Astrocyte of the hippocampus (primary cell): ENCODE results near the gene TFEB.
A peak's percentile ranks its signal among the peaks of the same experiment; 100 is the strongest.

ENCODE experiments used
- DNase-seq: peaks from one replicate; pipeline ENCODE4 v3.0.0; 2011; ENCODE audit warnings: low read depth, low spot score

The TFEB gene

GRCh38 chr6:41691426-41692079, 43.9 kb downstream of the TFEB start:
- no peak for DNase-seq

- DNase-seq = no peak
These were observed 44.7 kb downstream of the TFEB start for GRCh38 chr6:41690541-41691330.

- peak; percentile 40 for DNase-seq
These were observed 46.0 kb downstream of the TFEB start for GRCh38 chr6:41689171-41690008.

GRCh38 chr6:41688256-41688965, 47.0 kb downstream of the TFEB start:
- no peak for DNase-seq

GRCh38 chr6:41687501-41688175, 47.8 kb downstream of the TFEB start:
- DNase-seq = no peak

- DNase-seq = no peak
These were observed 49.6 kb downstream of the TFEB start for GRCh38 chr6:41685641-41686380.

GRCh38 chr6:41684311-41685180, 50.9 kb downstream of the TFEB start:
- DNase-seq = no peak

GRCh38 chr6:41683523-41684310, 51.7 kb downstream of the TFEB start:
- DNase-seq = peak; percentile 92

- no peak for DNase-seq
These were observed 52.2 kb downstream of the TFEB start for GRCh38 chr6:41683273-41683522.

GRCh38 chr6:41682497-41683272, 52.7 kb downstream of the TFEB start:
- no peak for DNase-seq

- peak; percentile 97 for DNase-seq
These were observed 53.3 kb downstream of the TFEB start for GRCh38 chr6:41682056-41682477.

- DNase-seq = no peak
These were observed 55.0 kb downstream of the TFEB start for GRCh38 chr6:41680182-41680965.

GRCh38 chr6:41679696-41680095, 55.7 kb downstream of the TFEB start:
- no peak for DNase-seq

- DNase-seq = no peak
These were observed 56.8 kb downstream of the TFEB start for GRCh38 chr6:41678511-41679084.

GRCh38 chr6:41677124-41677921, 58.1 kb downstream of the TFEB start:
- no peak for DNase-seq

GRCh38 chr6:41676431-41676830, 59.0 kb downstream of the TFEB start:
- no peak for DNase-seq
